DMS114 treated with DMSO at 0.1 percent for 48 hours (cell line): Measurements from ENCODE around the gene DZIP3.
A peak's percentile ranks its signal among the peaks of the same experiment; 100 is the strongest.
"Not testable (repeated sequence)": the region's sequence is repeated elsewhere in the genome, so short reads cannot be mapped to it uniquely, and the experiment has no call there.

Experiments used
- DNase-seq: peaks from one replicate; lab custom pipeline; 2025; ENCODE audit not compliant: unreplicated experiment; lab: John Stamatoyannopoulos, UW

Gene DZIP3

GRCh38 chr3:108599677-108600409, 10.3 kb downstream of the DZIP3 start:
- DNase-seq: no peak

- DNase-seq: no peak
These were observed 12.9 kb downstream of the DZIP3 start for GRCh38 chr3:108602249-108602934.

- DNase-seq: no peak
These were observed 13.4 kb downstream of the DZIP3 start for GRCh38 chr3:108602935-108603294.

- DNase-seq: no peak
These were observed 14.2 kb downstream of the DZIP3 start for GRCh38 chr3:108603691-108604090.

- DNase-seq: no peak
These were observed 15.5 kb downstream of the DZIP3 start for GRCh38 chr3:108605028-108605427.

GRCh38 chr3:108605491-108605890, 16.0 kb downstream of the DZIP3 start:
- DNase-seq: no peak

GRCh38 chr3:108608750-108609149, 19.2 kb downstream of the DZIP3 start:
- no peak for DNase-seq

- DNase-seq: no peak
These were observed 21.1 kb downstream of the DZIP3 start for GRCh38 chr3:108610651-108611050.

- not testable (repeated sequence) for DNase-seq
These were observed 26.6 kb downstream of the DZIP3 start for GRCh38 chr3:108616090-108616489.

GRCh38 chr3:108620250-108620649, 30.7 kb downstream of the DZIP3 start:
- DNase-seq: no peak

- no peak for DNase-seq
These were observed 34.0 kb downstream of the DZIP3 start for GRCh38 chr3:108623504-108623903.

- no peak for DNase-seq
These were observed 40.5 kb downstream of the DZIP3 start for GRCh38 chr3:108629974-108630373.

GRCh38 chr3:108642526-108642925, 53.0 kb downstream of the DZIP3 start:
- DNase-seq: no peak

- no peak for DNase-seq
These were observed 55.8 kb downstream of the DZIP3 start for GRCh38 chr3:108645364-108645763.

- not testable (repeated sequence) for DNase-seq
These were observed 66.1 kb downstream of the DZIP3 start for GRCh38 chr3:108655664-108656063.

- no peak for DNase-seq
These were observed 72.2 kb downstream of the DZIP3 start for GRCh38 chr3:108661699-108662098.

- DNase-seq: peak; percentile 64
These were observed 72.7 kb downstream of the DZIP3 start for GRCh38 chr3:108662142-108662738.

GRCh38 chr3:108664266-108664665, 74.7 kb downstream of the DZIP3 start:
- DNase-seq: no peak

GRCh38 chr3:108667312-108667711, 77.8 kb downstream of the DZIP3 start:
- DNase-seq: no peak

GRCh38 chr3:108669208-108669607, 79.7 kb downstream of the DZIP3 start:
- DNase-seq: no peak

GRCh38 chr3:108672701-108673100, 83.2 kb downstream of the DZIP3 start:
- DNase-seq: no peak

GRCh38 chr3:108673988-108674661, 84.6 kb downstream of the DZIP3 start:
- no peak for DNase-seq
